NB4 (cell line): Measurements from ENCODE around the gene AFAP1.

ENCODE experiments used
- CTCF ChIP-seq: IDR thresholded peaks from one replicate; pipeline ENCODE4 v1.5.1; 2012; ENCODE audit warnings: low read depth, low read length
- POLR2A ChIP-seq: IDR thresholded peaks from 2 replicates; pipeline ENCODE4 v1.6.1; 2011; ENCODE audit warnings: mild to moderate bottlenecking; ENCODE audit not compliant: insufficient read length; ENCODE audit errors: extremely low read depth

GRCh38 chr4:7867191-7867590, 72.5 kb downstream of the AFAP1 start:
- TF ChIP-seq CTCF (no peak), POLR2A (no peak)
